ENCODE data around the gene NR2E1.

The NR2E1 gene

GRCh38 chr6:108156180-108156937, 9.5 kb upstream of the NR2E1 start:
- no peak for DNase-seq

- DNase-seq: no peak
These were observed 8.9 kb upstream of the NR2E1 start for GRCh38 chr6:108156938-108157233.

GRCh38 chr6:108157234-108157980, 8.4 kb upstream of the NR2E1 start:
- DNase-seq: no peak

DNA sequence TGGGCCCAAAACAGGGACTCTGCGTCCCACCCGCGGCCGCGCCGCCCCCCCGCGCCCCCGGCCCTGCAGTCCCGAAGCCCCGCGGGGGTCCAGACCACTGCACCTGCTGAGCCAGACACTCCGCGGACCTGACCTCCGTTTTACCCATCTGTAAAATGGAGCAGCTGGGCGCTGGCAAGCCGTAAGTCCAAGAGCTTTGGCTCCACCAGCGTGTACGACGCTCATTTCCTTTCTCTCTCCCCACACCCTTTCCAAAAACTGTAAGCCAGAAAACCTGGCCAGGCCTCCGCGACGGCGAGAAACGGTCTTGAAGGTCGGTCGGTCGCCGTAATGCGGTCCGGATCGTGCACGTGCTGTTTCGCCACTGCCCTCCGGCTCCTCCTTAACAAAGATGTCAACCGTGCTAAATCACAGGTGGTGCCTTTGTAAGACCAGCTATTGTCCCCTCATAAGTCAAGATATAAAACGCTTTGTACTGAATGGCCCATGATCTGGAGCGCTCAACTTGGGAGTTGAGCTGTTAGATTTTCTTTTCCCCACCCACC, 7.8 kb upstream of the NR2E1 start:
- no peak for DNase-seq

- DNase-seq: no peak
These were observed 5.8 kb upstream of the NR2E1 start for GRCh38 chr6:108159981-108160380.

DNA sequence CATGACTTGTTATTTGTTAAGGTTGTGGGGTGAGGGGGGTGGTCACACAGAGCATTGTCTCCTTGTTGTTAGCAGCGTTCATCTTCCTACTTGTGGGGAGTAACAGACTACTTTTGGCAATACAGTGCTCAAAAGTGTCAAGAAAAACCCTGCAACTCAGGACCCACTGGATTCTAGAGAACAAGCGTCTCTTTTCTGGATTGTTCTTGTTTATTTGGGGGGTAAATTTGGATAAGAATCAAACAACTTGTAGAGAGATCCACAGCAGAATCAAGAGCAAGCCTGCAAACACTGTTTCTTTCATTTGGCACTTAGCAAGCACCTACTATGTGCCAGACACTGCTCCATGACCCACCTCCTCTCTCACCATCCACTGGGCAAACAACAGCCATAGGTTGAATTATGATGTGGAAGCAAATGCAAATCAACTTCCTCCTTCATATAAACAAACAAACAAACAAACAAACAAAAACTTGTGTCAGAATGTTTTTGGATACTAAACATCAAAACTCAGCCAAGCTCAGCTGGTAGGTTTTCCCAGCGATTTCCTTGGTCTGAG, 4.0 kb upstream of the NR2E1 start:
- no peak for DNase-seq

GRCh38 chr6:108163267-108163643, 2.6 kb upstream of the NR2E1 start:
- DNase-seq: no peak

DNA sequence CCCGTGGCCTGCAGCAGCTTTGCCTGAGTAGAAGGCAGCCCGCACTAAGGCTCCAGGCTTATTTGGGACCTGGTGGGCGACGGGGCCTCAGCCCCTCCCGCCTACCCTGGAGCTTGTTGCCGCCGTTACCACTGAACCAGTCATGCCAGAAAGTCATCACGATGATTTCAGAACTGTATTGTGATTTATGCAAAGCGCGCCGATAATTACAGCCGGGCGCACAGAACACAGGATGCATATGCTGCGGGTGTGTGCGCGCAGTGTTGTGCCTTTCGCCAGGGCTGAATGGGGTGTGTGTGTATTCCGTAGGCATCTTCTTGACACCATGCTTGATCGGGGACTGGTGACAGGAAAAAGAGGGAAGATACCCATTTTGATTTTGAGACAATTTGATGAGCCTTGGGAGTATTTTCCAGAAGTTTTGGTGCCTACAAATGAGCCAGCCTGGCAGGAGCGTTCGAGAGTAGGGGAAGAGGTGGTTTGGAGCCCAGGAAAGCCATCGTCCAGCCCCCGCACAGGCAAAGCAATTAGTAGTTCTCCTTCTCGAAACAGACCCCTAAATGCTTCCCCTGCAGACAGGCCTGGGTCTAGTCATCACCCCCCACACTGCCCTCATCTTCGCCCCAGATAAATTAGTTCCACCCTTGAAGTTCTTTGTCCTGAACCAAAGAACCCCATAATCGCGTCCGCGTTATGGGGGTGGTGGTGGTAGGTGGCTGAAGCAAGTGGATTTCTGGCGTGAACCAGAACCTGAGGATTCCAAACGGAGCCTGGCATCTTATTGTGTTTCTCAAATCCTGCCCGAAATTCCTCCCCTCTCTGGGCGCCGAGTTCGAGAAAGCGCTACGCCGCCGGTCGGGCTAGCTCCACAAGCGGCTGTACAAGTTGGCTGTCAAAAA, 1.9 kb upstream of the NR2E1 start:
- no peak for DNase-seq

DNA sequence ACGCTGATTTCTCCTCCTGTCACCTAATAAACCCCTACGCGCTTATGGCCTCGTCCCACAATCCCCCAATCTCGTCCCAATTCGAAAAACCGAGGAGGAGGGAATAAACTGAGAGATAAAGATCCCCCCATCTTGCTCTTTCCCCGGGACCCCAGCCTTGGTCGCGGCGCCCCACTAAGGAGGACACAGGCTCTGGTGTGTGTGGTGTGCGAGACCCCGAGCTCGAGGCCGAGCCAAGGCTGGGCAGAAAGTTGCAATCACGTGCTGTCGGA, 1.3 kb upstream of the NR2E1 start:
- no peak for DNase-seq

GRCh38 chr6:108164815-108165706, 761 bp upstream of the NR2E1 start:
- DNase-seq: no peak

GRCh38 chr6:108166664-108167448, 1.0 kb downstream of the NR2E1 start:
- DNase-seq: no peak

DNA sequence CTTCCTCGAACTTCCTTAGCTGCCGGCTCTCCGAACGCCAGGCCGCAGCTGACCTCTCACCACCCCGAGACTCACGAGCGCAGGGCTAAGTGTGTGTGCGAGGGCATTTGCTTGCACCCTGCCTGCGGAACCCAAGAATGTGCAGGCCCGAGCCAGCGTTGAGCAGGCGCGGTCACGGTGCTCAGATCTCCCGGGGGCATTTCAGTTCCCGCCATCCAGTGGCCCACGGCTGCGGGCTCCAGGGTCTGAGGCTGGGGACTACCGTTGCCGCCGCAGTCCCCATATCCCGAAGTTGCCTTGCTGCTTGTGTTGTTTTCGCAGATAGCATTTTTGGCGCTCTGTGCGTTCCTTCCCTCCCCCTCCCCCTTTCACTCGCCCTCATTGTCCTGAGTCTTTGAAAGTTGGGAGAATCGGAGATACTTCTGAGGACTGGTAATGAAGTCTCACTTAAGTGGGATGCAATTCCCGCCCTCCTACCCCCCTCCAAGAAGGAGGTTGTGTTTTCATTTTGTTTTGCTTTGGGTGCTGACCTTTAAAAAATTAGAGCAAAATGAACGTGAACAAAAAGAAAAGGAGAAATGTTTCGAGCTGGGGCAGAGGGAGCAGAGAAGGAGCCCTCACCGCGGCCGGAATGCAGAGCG, 1.7 kb downstream of the NR2E1 start:
- DNase-seq: no peak

DNA sequence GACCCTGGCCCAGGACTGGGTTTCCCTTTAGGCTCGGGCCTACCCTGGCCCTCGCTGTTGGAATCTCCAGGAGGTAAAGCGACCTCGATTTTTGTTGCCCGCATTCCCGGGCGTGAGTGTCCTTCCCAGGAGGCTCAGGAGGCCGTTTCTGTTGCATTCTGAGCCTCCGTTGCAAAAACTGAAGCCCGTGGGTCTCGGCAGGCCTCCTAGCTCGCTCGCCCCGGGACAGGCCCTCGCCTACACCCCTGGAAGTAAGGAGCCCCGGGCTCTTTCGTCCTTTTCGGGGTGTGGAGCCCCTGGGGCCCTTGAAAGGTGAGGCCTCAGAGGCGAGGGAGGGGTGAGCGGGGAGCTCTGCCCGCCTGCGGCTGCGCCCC, 2.3 kb downstream of the NR2E1 start:
- DNase-seq: no peak

- peak; percentile 25 for DNase-seq
These were observed 3.0 kb downstream of the NR2E1 start for GRCh38 chr6:108168501-108169463.

GRCh38 chr6:108169464-108170331, 3.9 kb downstream of the NR2E1 start:
- DNase-seq: no peak

- no peak for DNase-seq
These were observed 4.8 kb downstream of the NR2E1 start for GRCh38 chr6:108170332-108171290.

GRCh38 chr6:108171291-108171917, 5.6 kb downstream of the NR2E1 start:
- DNase-seq: no peak
